ENCODE measurements around the gene STK32C.
"Not testable (repeated sequence)": the region's sequence is repeated elsewhere in the genome, so short reads cannot be mapped to it uniquely, and the experiment has no call there.

Gene STK32C

GRCh38 chr10:132301371-132302330, 6.1 kb downstream of the STK32C start:
- DNase-seq (ENCODE audit: low read depth), result no peak

GRCh38 chr10:132300582-132300981, 7.2 kb downstream of the STK32C start:
- DNase-seq (ENCODE audit: low read depth), result no peak

- DNase-seq (ENCODE audit: low read depth), result no peak
Observed at GRCh38 chr10:132299371-132300336, 8.1 kb downstream of the STK32C start.

- DNase-seq (ENCODE audit: low read depth), result no peak
Observed at GRCh38 chr10:132298038-132298881, 9.5 kb downstream of the STK32C start.

- DNase-seq (ENCODE audit: low read depth), result no peak
Observed at GRCh38 chr10:132297526-132297925, 10.2 kb downstream of the STK32C start.

GRCh38 chr10:132296666-132297443, 10.9 kb downstream of the STK32C start:
- DNase-seq (ENCODE audit: low read depth), result no peak

- not testable (repeated sequence) for DNase-seq (ENCODE audit: low read depth)
Observed at GRCh38 chr10:132295481-132295880, 12.3 kb downstream of the STK32C start.

- DNase-seq (ENCODE audit: low read depth), result no peak
Observed at GRCh38 chr10:132294561-132295318, 13.0 kb downstream of the STK32C start.

- no peak for DNase-seq (ENCODE audit: low read depth)
Observed at GRCh38 chr10:132293813-132294520, 13.8 kb downstream of the STK32C start.

- DNase-seq (ENCODE audit: low read depth), result no peak
Observed at GRCh38 chr10:132293201-132293812, 14.4 kb downstream of the STK32C start.

- DNase-seq (ENCODE audit: low read depth), result no peak
Observed at GRCh38 chr10:132292287-132293200, 15.2 kb downstream of the STK32C start.

- DNase-seq (ENCODE audit: low read depth), result no peak
Observed at GRCh38 chr10:132291826-132292225, 15.9 kb downstream of the STK32C start.

GRCh38 chr10:132290631-132291030, 17.1 kb downstream of the STK32C start:
- no peak for DNase-seq (ENCODE audit: low read depth)

GRCh38 chr10:132289439-132289838, 18.3 kb downstream of the STK32C start:
- no peak for DNase-seq (ENCODE audit: low read depth)

GRCh38 chr10:132283604-132284382, 24.0 kb downstream of the STK32C start:
- DNase-seq (ENCODE audit: low read depth), result no peak

- DNase-seq (ENCODE audit: low read depth), result no peak
Observed at GRCh38 chr10:132282667-132283603, 24.8 kb downstream of the STK32C start.

All from activated T-helper 1 cell treated with Interleukin-2 at 50 U/mL for 16 hours (primary cell).